TTC549 (cell line): ENCODE data around the gene MTUS2.

Experiments
- FAIRE-seq: peaks from 2 replicates; lab custom pipeline; 2012; peaks lifted over from hg19 to GRCh38; lab: Jason Lieb, UNC

MTUS2 gene

GRCh38 chr13:29109987-29110386 lies 289.8 kb downstream of the MTUS2 start:
- no peak for FAIRE-seq

- no peak for FAIRE-seq
These were observed 291.3 kb downstream of the MTUS2 start for GRCh38 chr13:29111446-29111845.

- no peak for FAIRE-seq
These were observed 295.7 kb downstream of the MTUS2 start for GRCh38 chr13:29115842-29116241.

- no peak for FAIRE-seq
These were observed 297.5 kb downstream of the MTUS2 start for GRCh38 chr13:29117663-29118062.

GRCh38 chr13:29118471-29118870 lies 298.3 kb downstream of the MTUS2 start:
- FAIRE-seq, result no peak

GRCh38 chr13:29125191-29125933 lies 305.2 kb downstream of the MTUS2 start:
- FAIRE-seq, result no peak

GRCh38 chr13:29125934-29126424 lies 305.8 kb downstream of the MTUS2 start:
- no peak for FAIRE-seq

GRCh38 chr13:29129616-29130015 lies 309.5 kb downstream of the MTUS2 start:
- no peak for FAIRE-seq

- no peak for FAIRE-seq
These were observed 311.0 kb downstream of the MTUS2 start for GRCh38 chr13:29131159-29131558.

- FAIRE-seq, result no peak
These were observed 311.9 kb downstream of the MTUS2 start for GRCh38 chr13:29131881-29132668.

GRCh38 chr13:29136341-29136740 lies 316.2 kb downstream of the MTUS2 start:
- no peak for FAIRE-seq

GRCh38 chr13:29137016-29137415 lies 316.9 kb downstream of the MTUS2 start:
- FAIRE-seq, result no peak

GRCh38 chr13:29137995-29138394 lies 317.9 kb downstream of the MTUS2 start:
- FAIRE-seq, result no peak

- FAIRE-seq, result no peak
These were observed 320.1 kb downstream of the MTUS2 start for GRCh38 chr13:29140277-29140676.

- FAIRE-seq, result no peak
These were observed 323.7 kb downstream of the MTUS2 start for GRCh38 chr13:29143847-29144246.

- FAIRE-seq, result no peak
These were observed 334.3 kb downstream of the MTUS2 start for GRCh38 chr13:29154390-29154789.

- FAIRE-seq, result no peak
These were observed 336.0 kb downstream of the MTUS2 start for GRCh38 chr13:29156136-29156535.

GRCh38 chr13:29159871-29160270 lies 339.7 kb downstream of the MTUS2 start:
- no peak for FAIRE-seq

- no peak for FAIRE-seq
These were observed 340.7 kb downstream of the MTUS2 start for GRCh38 chr13:29160862-29161261.

GRCh38 chr13:29161676-29162075 lies 341.5 kb downstream of the MTUS2 start:
- no peak for FAIRE-seq

- no peak for FAIRE-seq
These were observed 342.6 kb downstream of the MTUS2 start for GRCh38 chr13:29162638-29163235.

GRCh38 chr13:29164116-29164515 lies 344.0 kb downstream of the MTUS2 start:
- no peak for FAIRE-seq

GRCh38 chr13:29165216-29165615 lies 345.1 kb downstream of the MTUS2 start:
- FAIRE-seq, result no peak
